ENCODE data around the gene ILK.

ILK gene

DNA sequence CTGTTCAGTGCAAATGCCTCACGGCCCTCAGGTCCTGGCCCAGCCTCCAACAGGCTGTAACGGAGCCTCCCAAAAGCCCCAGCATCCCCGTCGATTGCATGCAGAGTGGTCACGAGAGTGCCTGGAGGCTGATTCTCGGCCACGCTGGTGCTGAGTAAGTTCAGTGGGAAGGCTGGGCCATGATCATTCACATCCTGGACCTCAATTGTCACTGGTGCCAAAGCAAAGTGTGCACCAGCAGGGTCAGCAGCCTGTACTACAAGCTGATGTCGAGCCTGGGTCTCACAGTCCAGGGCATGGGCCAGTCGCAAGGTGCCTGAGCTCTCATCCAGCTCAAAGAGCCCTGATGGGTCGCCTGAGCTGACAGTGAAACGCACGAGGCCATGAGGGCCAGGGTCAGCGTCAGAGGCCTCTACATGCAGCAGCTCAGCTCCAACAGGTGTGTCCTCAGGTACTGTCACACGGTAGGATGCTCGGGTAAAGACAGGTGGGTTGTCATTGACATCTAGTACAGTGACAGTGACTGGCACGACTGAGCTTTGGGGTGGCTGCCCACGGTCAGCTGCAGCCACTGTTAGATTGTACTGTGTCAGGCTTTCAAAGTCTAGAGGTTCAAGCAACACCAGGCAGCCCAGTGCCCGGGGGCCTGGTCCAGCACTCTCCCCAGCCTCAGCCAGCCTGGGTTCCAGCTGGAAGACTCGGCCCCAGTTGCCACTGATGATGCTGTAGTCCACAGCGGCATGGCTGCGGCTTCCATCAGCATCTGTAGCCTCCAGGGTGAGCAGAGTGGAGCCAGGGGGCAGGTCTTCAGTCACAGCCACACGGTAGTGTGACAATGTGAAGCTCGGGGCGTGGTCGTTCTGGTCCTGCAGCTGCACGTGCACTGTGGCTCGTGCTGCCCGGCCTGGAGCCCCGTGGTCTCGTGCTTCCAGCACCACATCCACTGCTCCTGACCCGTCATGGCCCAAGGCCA is 20.1 kb downstream of the ILK start:
- TF ChIP-seq, protein P1, sequence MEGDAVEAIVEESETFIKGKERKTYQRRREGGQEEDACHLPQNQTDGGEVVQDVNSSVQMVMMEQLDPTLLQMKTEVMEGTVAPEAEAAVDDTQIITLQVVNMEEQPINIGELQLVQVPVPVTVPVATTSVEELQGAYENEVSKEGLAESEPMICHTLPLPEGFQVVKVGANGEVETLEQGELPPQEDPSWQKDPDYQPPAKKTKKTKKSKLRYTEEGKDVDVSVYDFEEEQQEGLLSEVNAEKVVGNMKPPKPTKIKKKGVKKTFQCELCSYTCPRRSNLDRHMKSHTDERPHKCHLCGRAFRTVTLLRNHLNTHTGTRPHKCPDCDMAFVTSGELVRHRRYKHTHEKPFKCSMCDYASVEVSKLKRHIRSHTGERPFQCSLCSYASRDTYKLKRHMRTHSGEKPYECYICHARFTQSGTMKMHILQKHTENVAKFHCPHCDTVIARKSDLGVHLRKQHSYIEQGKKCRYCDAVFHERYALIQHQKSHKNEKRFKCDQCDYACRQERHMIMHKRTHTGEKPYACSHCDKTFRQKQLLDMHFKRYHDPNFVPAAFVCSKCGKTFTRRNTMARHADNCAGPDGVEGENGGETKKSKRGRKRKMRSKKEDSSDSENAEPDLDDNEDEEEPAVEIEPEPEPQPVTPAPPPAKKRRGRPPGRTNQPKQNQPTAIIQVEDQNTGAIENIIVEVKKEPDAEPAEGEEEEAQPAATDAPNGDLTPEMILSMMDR (IDR thresholded peaks at IDR 0.05; ENCODE audit: insufficient read depth, missing control alignments), result no peak
- FAIRE-seq, result no peak
- no peak for DNase-seq (ENCODE audit: insufficient read length, low spot score)

DNA sequence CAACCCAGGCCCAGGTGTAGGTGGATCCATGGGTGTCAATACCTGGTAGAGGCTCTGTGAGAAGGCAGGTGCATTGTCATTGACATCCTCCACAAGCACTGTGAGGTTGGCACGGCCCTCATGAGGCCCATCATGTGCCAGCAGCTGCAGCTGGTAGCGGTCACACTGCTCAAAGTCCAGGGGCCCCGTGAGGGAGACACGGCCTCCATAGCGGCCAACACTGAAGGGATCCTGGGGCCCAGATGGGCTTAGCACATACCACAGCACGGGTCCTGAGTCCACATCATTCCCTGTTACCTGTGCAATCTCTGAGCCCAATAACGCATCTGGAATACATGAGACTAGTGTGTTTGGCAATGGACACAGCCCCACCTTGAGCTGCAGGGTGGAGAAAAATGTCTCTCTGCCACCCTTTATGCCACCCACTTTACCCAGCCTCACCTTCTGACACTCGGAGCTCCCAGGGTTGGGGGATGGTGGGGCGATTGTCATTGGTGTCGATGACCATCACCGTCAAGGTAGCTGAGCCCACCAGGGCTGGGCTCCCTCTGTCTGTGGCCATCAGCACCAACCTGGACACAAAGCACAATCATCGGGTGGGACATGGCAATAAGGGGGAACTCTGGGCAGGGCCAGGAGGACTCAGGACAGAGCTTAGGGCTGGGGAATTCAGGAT is 21.7 kb downstream of the ILK start:
- FAIRE-seq (no peak), DNase-seq (ENCODE audit: insufficient read length, low spot score) (no peak)
- TF ChIP-seq, protein P1 (IDR thresholded peaks at IDR 0.05; ENCODE audit: insufficient read depth, missing control alignments), result no peak

DNA sequence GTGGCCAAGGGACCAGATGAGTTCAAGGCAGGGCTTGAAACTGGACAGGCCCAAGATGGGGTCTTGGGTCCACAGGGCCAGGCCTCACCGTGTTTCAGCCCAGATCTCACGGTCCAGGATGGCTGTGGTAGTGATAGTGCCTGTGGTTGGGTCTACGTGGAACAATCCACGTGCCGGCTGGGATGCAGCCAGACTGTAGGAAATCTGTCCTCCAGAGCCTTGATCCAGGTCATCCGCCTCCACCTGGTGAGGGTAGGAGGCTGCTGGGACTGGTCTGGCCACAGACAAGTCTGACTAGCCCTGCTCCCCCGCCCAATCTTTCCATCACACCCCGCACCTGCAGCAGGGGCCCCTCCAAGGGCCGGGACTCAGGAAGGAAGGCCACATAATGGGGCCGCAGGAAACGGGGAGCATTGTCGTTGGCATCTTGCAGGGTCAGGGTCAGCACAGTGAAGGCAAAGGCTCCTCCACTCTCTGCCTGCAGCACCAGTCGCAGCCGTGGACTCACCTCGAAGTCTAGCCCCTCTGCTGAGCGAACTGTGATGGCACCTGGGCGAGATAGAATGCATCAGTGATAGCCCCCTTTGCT is 22.4 kb downstream of the ILK start:
- TF ChIP-seq, protein P1 (IDR thresholded peaks at IDR 0.05; ENCODE audit: insufficient read depth, missing control alignments), result no peak
- DNase-seq (ENCODE audit: insufficient read length, low spot score) (no peak), FAIRE-seq (no peak)

DNA sequence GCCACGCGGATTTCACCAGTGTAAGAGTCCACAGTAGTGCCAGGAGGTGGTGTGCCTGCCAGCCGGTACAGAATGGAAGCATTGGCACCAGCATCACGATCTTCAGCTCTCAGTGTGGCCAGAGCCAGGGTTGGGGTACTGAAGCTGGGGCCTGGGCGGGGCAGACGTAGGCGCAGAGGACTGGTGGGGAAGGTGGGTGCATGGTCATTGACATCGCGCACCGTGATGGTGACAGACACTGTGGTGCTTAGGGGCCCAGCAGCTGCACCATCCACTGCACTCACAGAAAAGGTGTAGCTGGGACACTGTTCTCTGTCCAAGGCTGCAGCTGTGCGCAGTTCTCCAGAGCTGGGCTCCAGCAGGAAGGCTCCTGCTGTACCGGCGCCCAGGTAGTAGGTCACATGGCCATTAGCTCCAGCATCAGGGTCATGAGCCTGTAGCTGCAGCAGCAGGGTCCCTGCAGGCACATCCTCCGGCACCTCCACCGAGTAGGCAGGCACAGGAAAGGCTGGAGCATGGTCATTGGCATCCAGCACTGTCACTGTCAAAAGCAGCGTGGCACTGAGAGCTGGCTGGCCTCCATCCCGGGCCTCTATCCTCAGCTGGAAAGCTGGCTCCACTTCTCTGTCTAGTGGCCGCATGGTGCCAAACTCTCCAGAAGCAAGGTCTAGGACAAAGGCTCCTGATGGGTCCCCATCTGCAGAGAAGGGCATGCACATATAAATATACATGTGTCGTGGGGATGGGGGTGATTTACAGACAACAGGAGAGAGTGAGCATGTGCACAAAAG is 23.6 kb downstream of the ILK start:
- no peak for FAIRE-seq
- TF ChIP-seq, protein P1 (IDR thresholded peaks at IDR 0.05; ENCODE audit: insufficient read depth, missing control alignments), result no peak

DNA sequence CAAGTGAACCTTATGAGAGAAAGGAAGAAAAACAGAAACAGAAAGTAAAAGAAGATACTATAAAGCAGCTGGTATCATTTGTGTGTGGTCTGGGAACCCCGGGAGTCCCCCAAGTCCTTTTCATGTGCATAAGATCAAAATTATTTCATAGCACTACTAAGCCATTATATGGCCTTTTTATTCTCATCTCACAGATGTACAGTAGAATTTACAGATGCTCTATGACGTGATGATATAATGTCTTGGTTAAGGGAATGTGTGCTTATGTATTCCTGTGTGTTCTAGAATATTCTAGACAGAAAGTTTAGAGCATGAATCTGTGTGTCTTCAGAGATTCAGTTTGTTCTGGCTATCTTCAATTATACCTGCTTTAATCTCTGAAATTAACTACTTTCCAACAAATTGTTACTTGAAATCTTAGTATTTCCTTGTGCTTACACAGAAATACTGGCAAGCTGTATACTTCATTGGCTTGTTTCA is 24.2 kb downstream of the ILK start:
- FAIRE-seq (no peak), DNase-seq (ENCODE audit: insufficient read length, low spot score) (no peak)
- TF ChIP-seq, protein P1 (IDR thresholded peaks at IDR 0.05; ENCODE audit: insufficient read depth, missing control alignments), result no peak

More for the DNA sequence above, 23.6 kb downstream of the ILK start:
- no peak for DNase-seq (ENCODE audit: insufficient read length, low spot score)

DNA sequence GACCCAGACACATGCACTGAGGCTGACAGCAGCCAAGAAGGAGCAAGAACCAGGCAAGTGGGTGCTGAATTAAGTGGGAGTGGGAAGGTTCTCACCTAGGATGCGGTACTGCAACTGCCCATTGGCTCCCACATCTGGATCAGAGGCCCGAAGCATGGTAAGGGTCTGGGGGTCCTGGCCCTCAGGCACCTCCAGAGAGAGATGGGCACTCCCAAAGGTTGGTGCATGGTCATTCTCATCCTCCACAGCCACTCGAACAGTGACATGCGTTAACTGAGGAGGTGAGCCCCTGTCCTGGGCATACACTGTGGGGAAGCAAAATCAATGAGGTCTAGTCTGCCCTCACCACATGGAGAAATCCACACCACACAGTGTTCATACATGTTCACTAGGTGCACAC is 25.0 kb downstream of the ILK start:
- DNase-seq (ENCODE audit: insufficient read length, low spot score), result no peak
- TF ChIP-seq, protein P1 (IDR thresholded peaks at IDR 0.05; ENCODE audit: insufficient read depth, missing control alignments), result no peak
- no peak for FAIRE-seq

Data from D721Med (cell line).